ENCODE results near the gene CPNE2.
"Not testable (repeated sequence)": the region's sequence is repeated elsewhere in the genome, so short reads cannot be mapped to it uniquely, and the experiment has no call there.

Gene CPNE2

DNA sequence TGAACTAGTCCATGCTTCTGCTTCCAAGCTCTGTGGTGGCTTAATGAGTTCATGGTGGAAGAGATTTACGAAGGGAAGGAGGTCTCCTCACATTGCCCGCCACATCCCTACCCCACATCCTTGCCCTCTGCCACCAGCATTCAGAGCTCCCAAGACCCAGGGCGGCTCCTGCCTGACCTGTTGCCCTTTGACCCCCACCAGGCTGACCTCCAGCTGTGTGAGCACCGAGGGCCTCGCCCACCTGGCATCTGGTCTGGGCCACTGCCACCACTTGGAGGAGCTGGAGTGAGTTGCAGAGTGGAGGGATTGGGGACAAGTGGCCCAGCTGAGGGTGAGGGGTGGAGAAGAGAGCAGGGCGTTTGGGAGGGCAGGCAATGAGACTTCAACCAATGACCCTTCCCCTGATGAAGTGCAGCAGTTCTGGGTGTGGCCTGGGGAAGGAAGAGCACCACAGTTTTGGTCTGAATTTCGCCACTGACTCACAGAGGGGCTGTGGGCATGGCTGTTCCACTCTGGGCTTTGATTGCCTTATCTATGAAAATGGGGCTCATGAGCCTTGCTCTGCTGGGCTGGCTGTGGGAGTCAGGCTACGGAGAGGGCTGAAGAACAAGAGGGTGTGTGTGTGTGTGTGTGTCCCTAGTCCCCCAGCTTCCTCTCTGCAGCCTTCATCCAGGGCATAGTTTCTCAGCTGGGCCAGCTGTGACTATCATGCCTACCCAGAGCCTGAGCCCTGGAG lies 22.6 kb upstream of the CPNE2 start:
- DNase-seq = no peak

DNA sequence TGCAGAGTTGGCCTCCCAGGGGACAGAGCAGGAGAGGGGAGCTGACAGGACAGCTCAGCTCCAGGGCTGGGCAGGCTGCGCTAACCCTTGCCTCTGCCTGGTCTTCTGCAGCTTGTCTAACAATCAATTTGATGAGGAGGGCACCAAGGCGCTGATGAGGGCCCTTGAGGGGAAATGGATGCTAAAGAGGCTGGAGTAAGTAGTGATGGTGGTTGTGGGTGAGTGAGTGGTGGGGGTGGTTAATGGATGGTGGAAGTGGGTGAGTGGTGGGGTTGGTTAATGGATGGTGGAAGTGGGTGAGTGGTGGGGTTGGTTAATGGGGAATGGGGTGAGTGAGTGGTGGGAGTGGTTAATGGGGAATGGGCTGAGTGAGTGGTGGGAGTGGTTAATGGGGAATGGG lies 22.0 kb upstream of the CPNE2 start:
- no peak for DNase-seq

DNA sequence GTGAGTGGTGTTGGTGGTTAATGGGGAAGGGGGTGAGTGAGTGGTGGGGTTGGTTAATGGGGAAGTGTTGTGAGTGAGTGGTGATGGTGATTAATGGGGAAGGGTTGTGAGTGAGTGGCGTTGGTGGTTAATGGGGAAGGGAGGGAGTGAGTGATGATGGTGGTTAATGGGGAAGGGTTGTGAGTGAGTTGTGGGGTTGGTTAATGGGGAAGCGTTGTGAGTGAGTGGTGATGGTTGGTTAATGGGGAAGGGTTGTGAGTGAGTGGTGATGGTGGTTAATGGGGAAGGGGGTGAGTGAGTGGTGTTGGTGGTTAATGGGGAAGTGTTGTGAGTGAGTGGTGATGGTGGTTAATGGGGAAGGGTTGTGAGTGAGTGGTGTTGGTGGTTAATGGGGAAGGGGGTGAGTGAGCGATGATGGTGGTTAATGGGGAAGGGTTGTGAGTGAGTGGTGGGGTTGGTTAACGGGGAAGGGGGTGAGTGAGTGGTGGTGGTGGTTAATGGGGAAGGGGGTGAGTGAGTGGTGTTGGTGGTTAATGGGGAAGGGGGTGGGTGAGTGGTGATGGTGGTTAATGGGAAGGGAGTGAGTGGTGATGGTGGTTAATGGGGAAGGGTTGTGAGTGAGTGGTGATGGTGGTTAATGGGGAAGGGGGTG lies 21.2 kb upstream of the CPNE2 start:
- not testable (repeated sequence) for DNase-seq

DNA sequence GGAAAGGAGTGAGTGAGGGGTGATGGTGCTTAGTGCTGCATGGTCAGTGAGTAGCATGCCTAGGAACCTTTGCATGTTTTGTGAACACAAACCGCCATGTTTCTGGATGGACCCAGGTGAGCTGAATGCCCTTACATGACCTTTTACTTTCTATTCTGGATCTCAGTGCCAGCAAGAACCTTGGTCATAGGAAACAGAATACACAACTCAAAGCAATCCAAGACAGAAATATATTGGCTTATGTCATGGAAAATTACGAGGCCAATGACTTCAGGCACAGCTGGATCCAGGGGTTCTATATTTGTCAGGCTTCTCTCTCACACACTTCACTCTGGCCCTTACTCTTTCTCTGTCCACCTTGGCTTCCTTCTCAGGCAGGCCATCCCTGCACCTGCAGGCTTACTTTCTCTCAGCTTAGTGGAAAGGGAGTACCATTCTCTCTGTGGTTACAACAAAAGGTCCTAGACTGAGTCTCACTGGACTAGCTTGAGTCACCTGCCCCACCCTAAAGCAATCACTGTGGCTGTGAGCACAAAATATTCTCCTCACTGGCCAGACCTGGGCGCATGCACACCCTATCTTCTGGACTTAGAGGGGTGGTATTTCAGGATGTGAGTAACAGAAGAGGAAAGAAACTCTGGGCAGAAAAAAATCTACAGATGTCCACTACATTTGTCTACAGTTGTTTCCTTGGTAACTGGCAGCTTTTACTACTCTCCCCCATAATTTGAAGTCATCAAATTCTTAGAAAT lies 20.4 kb upstream of the CPNE2 start:
- peak; percentile 12 for DNase-seq

DNA sequence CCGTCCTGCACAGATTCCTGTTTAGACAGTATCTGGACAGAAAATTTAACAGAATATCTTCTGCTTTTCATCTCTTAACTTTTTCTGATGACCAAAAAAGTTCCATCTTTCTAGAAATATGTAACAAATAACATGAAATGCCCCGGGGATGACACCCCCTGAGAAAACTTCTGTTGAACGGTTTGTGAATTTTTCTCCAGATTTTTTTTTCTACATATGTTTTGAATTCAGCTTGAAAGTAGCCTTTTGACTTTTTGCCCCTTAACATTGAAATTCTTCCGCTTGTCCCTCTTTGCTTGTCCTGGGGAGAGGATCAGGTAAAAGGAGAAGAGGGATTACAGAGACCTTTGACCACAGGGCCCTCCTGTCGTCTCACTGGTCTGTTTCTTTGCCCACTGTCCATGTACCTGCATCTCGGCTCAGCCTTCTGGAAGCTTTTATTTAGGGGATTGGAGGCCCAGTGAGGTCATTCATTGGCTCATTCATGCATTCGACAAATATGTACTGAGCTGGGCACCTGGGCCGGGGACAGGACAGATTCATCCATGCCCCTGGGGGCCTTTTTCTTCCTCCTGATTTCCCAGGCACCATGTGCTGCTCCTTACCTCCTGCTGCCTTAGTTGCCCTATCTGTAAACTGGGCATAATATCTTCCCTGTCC lies 19.6 kb upstream of the CPNE2 start:
- DNase-seq = no peak

DNA sequence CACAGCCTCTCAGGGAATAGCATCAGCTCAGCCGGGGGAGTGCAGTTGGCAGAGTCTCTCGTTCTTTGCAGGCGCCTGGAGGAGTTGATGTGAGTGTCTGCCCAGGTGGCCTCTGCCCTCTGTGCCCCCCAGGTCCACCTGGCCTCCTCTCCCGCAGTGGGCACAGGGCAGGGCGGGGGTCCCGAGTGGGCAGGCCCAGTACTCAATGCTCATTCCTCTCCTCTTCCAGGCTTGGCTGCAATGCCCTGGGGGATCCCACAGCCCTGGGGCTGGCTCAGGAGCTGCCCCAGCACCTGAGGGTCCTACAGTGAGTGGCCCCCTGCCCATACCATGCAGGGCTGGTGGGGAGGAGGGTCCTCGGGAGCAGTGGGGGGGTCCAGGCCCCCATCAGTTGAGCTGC lies 14.7 kb upstream of the CPNE2 start:
- no peak for DNase-seq

DNA sequence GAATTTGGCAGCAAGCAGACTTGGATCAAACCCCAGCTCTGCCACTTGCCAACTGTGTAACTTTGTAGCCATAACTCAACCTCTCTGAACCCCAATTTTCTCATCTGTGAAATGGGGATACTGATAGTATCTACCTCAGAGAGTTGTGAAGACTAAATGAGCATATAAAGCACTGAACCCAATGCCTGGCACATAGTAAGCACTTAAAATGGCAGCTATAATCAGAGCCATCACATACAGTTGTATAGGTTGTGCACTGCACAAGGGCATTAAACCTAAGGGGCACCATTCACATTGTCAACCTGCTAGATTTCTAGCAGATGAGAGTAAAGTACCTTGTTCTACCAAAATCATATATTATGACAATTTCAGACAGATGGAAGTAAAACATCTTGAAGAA lies 10.6 kb upstream of the CPNE2 start:
- DNase-seq = no peak

DNA sequence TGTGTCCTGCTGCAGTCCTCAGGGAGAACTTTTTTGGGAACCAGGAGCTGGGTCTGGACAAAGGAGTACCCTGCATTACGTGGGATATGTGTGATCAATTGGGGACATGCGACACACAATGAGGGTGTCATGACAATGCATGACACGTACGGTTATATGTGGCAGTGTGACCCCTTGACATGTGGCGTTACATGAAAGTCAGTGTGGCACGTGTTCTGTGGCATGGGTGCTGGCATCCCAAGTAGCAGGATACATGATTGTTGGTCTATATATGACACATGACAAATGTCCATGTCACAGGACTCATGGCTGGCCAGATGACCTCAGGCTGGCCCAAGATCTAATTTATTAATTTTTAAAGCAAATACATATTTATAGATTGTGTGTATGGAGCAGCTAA lies 9.7 kb upstream of the CPNE2 start:
- DNase-seq = no peak

DNA sequence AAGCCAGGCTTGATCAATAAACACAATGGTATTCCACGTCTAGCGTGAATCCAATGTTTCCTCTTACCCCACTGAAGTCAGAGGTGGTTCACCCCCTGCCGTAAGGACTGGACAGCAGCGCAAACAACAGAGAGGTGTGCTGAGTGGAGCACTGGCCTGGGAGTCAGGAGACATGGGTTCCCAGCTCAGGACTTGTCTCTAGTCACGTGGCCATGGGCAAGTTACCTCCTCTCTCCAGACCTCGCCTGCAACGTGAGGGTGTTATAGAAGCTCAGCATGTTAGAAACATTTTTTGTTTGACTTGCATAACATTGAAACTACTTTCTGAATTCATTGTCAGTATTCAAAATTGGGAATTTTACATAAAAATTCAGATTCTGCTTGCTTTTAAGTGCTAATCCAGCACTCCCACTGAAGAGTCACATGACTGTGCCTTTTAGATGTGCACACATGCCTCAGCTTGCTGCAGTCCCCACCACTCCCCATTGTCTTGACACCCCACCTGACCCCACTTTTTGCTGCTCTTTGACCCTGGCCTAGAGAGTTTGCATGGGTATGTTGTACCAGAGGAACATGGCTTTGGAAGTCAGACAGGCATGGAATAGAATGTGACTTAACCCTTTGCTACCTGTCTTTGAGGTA lies 8.8 kb upstream of the CPNE2 start:
- DNase-seq = no peak

DNA sequence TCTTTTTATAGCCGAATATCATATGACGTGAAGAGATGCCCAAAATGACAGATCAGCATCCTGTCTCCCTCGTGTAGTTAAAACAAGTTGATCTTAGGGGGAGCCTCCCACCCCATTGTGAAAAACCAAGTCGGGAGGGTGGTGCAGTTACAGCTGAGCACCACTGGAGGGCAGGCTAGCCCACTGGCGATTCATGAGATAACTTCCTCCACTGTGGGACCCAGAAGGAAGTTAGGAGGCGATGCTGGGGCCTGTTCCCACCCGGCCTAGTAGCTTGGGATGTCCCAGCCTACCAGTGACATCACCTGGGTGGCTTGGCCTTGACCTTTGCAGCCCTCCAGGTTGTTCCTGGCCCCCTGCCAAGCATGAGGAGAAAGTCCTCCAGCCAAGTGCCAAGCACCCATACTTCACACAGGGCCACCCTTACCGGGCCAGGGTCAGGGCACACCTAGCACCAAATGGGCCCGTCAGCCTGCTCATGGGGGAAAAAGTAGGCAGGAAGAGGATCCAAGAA lies 8.1 kb upstream of the CPNE2 start:
- peak; percentile 18 for DNase-seq

DNA sequence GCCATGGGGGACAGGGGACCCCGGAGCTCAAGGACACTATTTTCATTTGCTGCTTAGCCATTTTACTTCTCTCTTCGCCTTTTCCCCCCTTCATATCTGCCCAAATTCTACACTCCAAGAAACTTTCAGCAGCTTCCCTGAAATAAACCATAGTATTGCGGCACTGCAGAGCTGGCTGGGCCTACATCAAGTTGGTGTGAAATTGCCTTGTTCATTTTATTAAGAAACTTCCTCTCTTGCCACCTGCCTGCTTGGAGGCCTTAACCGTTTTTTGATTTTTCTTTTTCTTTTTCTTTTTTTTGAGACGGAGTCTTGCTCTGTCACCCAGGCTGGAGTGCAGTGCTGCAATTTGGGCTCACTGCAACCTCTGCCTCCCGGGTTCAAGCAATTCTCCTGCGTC lies 7.4 kb upstream of the CPNE2 start:
- no peak for DNase-seq

DNA sequence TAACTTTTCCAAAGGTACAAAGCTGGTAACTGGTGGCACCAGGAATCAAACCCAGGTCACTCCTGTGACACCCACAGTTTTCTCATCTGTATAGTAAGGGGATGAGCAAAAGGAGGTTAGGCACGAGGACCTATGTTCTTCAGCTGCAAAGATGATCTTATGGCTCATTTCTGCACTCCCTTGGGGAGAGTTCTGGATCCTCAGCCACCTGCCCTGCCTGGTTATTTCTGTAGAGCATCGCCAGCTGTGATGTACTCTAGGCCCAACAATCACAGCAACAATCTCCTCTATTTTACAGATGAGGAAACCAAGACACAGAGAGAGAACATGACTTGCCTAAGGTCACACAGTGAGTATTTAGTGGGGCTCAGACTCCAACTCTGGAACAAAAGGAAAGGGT lies 5.4 kb upstream of the CPNE2 start:
- no peak for DNase-seq

DNA sequence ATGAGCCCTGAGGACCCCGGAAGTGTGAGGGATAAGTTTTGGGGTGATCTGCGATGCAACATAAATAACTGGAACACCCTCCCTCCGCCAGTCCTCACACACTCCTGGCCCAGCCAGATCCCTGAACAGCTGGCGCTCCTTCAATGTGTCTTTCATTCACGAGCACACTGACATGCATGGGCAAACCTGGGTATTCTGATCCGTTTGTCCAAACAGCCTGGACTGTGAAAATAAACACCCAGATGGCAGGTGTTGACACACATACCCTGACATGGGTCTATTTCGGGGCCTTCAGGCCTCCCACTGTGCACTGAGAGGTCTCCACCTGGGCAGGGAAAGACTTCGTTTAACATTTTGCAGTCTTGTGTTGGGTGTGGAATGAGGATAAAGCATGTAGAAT lies 3.0 kb upstream of the CPNE2 start:
- DNase-seq = no peak

DNA sequence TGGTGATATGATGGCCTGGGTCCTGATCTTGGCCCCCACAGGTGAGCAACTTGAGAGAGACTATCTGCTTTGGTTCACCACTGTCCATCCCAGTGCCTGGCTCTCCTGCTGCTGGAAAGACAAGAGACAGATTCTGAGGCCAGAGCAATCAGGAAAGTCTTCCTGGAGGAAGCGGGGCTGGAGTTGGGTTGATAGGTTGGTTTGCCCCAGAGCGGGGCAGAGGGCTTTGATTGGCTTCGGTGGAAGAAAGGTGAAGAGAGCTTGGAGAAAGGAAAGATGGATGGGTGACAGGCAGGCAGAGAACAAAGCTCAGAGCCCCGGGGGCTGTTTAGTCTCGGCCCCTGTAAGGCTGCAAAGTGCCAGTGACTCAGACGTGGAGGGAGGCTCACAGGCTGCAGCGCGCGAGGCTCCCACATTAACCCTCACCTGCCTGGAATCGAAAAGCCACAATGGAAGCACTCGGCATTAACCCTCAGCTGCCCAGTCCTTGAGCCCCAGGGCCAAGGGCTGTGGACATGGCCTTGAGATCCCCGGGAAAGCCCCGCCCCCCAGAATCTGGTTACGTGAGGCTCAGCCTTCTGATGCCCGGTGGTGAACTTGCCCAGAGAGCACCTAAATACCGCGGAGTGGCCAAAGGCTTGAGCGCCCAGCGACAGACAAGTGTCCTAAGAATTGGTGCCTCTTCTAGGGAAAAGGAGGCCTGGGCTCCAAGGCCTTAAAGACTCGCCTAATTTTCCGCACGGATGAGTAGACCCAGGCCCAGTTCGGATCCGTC lies 996 bp upstream of the CPNE2 start:
- peak; percentile 17 for DNase-seq

DNA sequence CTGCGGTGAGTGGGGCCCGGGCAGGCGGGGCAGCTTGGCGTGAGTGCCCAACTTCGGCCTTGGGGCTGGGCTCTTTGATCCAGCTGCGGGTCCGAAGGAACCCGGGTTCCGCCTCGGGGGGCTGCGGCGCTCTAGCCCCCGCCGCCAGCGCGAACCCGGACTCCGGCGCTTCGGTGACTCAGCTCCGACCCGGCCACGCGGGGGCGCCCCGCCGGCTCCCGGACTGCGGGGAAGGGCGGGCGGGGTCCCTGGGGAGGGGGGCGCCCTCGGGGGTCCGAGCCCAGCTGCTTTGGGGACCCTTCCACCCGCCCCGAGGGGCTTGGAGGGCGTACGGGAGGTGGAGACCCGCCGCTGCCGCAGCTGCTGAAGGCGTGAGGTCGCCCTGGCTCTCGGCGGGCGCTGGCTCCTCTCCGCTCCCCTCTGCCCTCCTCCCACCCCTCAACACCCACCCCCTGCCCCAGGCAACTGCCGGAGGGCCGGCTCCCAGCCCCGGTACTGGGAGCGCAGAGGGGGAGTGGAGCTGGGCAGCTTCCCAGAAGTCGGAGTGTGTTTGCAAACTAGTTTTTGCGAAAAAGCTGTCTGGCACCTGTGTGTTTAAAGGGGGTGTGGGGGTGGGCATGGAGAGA lies 516 bp downstream of the CPNE2 start:
- no peak for DNase-seq

DNA sequence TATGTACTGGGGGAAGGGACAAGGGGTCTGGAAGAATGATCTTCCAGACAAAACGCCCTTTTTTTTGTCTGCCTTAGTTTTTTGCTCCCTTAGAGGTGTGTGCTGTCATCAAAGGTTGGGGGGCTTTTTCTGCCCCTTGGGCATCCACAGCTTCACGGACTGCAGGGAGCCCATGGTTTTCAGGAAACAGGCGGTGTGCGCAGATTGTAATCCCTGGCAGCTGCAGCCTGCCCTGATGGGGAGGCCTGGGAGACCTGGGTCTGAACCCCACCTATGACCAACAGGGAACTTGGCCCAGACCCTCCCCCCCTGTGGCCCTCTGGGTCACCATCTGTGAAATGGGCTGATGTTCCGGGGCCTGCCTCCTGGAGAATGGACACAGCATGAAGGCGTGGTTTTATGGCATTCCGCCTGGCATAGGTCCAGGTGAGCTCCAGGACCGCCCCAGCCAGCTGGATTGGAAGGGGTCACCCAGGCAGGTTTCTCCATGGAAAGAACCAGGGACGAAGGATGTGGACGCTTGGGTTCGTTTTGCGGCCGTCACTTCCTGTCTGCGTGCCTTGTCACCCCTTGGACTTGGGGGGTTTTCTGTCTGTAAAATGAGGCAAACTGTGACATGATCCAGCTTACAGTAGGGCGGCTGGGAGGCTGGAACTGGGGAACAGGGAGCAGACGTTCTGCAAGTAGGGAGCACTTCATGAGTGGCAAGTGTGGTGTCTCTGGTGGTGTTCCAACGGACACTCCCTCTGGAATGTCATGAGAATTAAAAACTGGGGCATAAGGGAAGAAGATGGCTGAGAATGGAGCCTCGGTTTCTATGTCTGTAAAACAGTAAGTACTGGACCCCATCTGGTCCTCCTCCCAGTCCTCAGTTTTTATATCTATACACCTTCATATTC lies 1.5 kb downstream of the CPNE2 start:
- no peak for DNase-seq

DNA sequence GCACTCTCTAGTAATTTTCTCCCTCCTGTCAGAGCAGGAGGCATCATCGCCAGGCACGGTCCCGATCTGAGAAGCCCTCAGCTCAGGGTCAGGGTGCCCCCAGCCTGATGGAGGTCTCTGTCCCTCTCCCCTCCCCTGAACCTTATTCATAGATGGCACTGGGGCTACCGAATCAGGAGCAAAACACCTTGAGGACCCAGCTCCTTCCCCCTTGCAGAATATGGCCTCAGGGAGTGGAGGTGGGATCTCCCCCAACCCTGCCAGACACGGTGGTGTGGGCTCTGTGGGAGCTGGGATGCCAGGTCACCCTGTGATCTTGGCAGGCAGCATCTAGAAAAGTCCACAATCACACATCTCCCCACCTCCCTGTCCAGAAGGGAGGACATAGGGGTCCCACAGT lies 2.5 kb downstream of the CPNE2 start:
- no peak for DNase-seq

DNA sequence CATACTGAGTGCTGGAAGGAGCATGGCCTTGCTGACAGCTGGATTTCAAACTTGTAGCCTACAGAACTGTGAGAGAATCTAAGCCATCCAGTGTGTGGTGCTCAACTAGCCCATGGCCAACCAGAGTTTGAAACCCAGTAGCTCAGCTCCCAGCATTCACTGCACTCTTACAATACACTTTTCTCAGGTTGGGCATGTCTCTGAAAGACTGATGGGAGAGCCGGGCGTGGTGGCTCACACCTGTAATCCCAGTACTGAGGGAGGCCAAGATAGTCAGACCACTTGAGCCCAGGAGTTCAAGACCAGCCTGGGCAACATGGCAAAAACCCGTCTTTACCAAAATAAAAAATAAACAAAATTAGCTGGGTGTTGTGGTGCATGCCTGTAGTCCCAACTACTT lies 3.8 kb downstream of the CPNE2 start:
- no peak for DNase-seq

DNA sequence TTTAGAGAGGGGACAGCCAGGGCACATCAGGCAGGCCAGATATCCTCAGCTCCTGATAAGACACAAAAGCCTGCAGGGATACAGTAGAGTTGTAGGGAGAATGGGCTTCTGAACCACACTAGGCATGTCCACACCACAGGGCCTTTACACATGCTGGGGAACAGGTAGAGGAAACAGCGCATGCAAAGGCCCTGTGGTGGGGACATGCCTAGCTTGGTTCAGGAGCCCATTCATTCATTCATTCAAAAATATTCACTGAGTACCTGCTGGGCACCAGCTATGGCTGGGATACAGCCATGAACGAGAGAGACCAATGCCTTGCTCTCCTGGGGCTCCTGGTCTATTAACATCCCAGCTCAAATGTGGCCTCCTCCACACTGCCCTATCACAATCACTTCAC lies 4.4 kb downstream of the CPNE2 start:
- DNase-seq = no peak

DNA sequence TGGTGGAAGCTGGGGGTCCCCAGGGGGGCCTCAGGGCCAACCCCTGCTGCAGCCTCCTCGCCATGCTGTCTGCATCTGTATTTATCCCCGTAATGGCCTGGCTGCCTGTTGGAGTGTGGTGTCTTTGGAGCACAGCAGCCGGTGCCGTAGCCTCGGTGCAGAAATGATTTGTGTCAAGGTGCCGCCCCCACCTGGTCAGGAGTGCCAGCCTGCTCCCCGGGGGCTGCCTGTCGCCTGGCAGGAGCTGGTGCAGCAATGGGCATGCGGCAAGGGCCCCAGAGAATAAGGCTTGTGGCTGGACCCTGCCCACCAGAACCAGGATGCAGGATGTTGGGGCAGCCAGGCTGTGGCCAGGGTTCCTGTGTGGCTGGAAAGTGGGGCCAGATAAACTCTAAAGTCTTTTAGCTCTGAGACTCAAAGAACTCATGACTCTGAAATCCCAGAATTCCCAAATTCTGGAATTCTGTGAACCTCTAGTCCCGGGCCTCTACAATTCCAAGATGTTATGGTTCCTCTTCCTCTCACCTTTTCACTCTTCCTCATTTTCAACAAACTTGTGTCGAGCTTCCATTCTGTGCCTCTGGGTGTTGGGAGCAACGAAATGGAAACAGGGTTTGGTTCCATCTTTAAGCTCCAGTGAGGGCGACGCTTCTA lies 5.9 kb downstream of the CPNE2 start:
- no peak for DNase-seq

Data from NCI-H2227 treated with DMSO at 0.1 percent for 48 hours (cell line).